GM12878 (cell line): Measurements from ENCODE around the gene PLEKHH1. TPM values are rescaled to one million over a fixed set of nuclear protein-coding genes. Genes with fewer than 3 reads are reported as not detected.

Source experiments
- ATAC-seq: fragments of 200-7000 bp; cut with Tn5 transposase; 3 replicates; pipeline ENCODE4 v1.9.1; 2020; ENCODE audit warnings: mild to moderate bottlenecking, moderate library complexity
- BruUV-seq: library from RNA; stranded (reverse); fragments of 400-500 nt; replicated peaks from 2 replicates; lab custom pipeline; 2021; lab: Mats Ljungman, UMichigan
- CTCF ChIA-PET: fragments of 300-600 bp; sonication (Branson Sonifier 250); formaldehyde crosslinking; extraction: SDS; loops from one replicate; lab custom pipeline; 2021; ENCODE audit warnings: inconsistent platforms; lab: Yijun Ruan, JAX
- POLR2A ChIA-PET: fragments of 350-600 bp; formaldehyde crosslinking; extraction: SDS; loops from one replicate; lab custom pipeline; 2021; ENCODE audit warnings: inconsistent platforms; lab: Charles Lee
- RAD21 ChIA-PET: fragments of 300-600 bp; sonication (Branson Sonifier 250); formaldehyde crosslinking; loops from one replicate; lab custom pipeline; 2023; ENCODE audit warnings: antibody characterized with exemption; ENCODE audit not compliant: unreplicated experiment; lab: Charles Lee
- SMC1A ChIA-PET: fragments of 300-600 bp; sonication (Branson Sonifier 250); formaldehyde crosslinking; loops from one replicate; lab custom pipeline; 2023; ENCODE audit not compliant: unreplicated experiment, uncharacterized antibody; lab: Charles Lee
- DNase-seq: peaks from one replicate; pipeline ENCODE4 v3.0.0-alpha.2; 2011; ENCODE audit warnings: low read depth, low spot score
- FAIRE-seq: peaks from 3 replicates; lab custom pipeline; 2011; peaks lifted over from hg19 to GRCh38; lab: Jason Lieb, UNC
- H2AFZ ChIP-seq: 2 replicates; pipeline ENCODE4 v1.6.0; 2011; ENCODE audit warnings: low read depth, low read length, control low read depth; ENCODE audit not compliant: control insufficient read depth
- H3K27ac ChIP-seq: 2 replicates; pipeline ENCODE4 v1.5.1; 2011; ENCODE audit warnings: control low read depth; ENCODE audit not compliant: control insufficient read depth, insufficient read depth
- H3K27me3 ChIP-seq, 2 experiments: replicated peaks in 1 of 2; 2 replicates each; pipeline versions ENCODE4 v1.6.0 to v1.6.1; 2011; ENCODE audit warnings: low read length in 1 of 2; ENCODE audit not compliant: control insufficient read depth in 2 of 2, insufficient read depth in 2 of 2
- H3K36me3 ChIP-seq, 2 experiments: 2 replicates each; pipeline ENCODE4 v1.5.1; 2011; ENCODE audit warnings: low read length in 1 of 2; ENCODE audit not compliant: control insufficient read depth in 2 of 2, insufficient read depth in 2 of 2
- H3K4me1 ChIP-seq: 2 replicates; pipeline ENCODE4 v1.6.1; 2011; ENCODE audit warnings: mild to moderate bottlenecking, low read length, moderate library complexity, mixed read lengths; ENCODE audit not compliant: control insufficient read depth, insufficient read depth
- H3K4me2 ChIP-seq: 2 replicates; pipeline ENCODE4 v1.6.0; 2011; ENCODE audit warnings: control low read depth; ENCODE audit not compliant: control insufficient read depth, insufficient read depth
- H3K4me3 ChIP-seq: fragments of 200-600 bp; sonication (generic); 2 replicates; pipeline ENCODE4 v1.5.1; 2016
- H3K79me2 ChIP-seq: 2 replicates; pipeline ENCODE4 v1.6.0; 2011; ENCODE audit warnings: low read length; ENCODE audit not compliant: control insufficient read depth, insufficient read depth
- H3K9ac ChIP-seq: 2 replicates; pipeline ENCODE4 v1.8.0; 2011; ENCODE audit warnings: low read length, control low read depth, mixed read lengths; ENCODE audit not compliant: control insufficient read depth, insufficient read depth
- H3K9me3 ChIP-seq: replicated peaks from 3 replicates; pipeline ENCODE4 v1.5.1; 2011; ENCODE audit warnings: mild to moderate bottlenecking, low read length; ENCODE audit not compliant: control insufficient read depth, insufficient read depth
- H4K20me1 ChIP-seq: 2 replicates; pipeline ENCODE4 v1.6.0; 2011; ENCODE audit not compliant: control insufficient read depth, insufficient read depth
- ASH2L ChIP-seq: fragments of 300-600, 200-600 bp; sonication (generic); IDR thresholded peaks from 2 replicates; pipeline ENCODE4 v1.6.1; 2017; ENCODE audit warnings: low read depth, mild to moderate bottlenecking, borderline replicate concordance
- CBX5 ChIP-seq: sonication (generic); IDR thresholded peaks from 2 replicates; pipeline ENCODE4 v1.6.1; 2016; ENCODE audit warnings: low read depth, moderate library complexity, mild to moderate bottlenecking, inconsistent platforms
- FOS ChIP-seq: IDR thresholded peaks from 3 replicates; pipeline ENCODE4 v1.6.1; 2011; ENCODE audit warnings: borderline replicate concordance; ENCODE audit not compliant: insufficient read length; ENCODE audit errors: extremely low read depth
- GATAD2B ChIP-seq: fragments of 450-650 bp; conservative IDR thresholded peaks from 2 replicates; pipeline ENCODE4 v1.6.1; 2017; ENCODE audit warnings: low read depth, mild to moderate bottlenecking, moderate library complexity
- LARP7 ChIP-seq: fragments of 450-650 bp; IDR thresholded peaks from 2 replicates; pipeline ENCODE4 v1.6.1; 2017; ENCODE audit warnings: mild to moderate bottlenecking
- SMAD5 ChIP-seq: IDR thresholded peaks from 2 replicates; pipeline ENCODE4 v1.6.1; 2016; ENCODE audit warnings: antibody characterized with exemption, low read depth
- SMC3 ChIP-seq: IDR thresholded peaks from 2 replicates; pipeline ENCODE4 v1.6.1; 2011; ENCODE audit warnings: low read length, improper control_type of control experiment, borderline replicate concordance
- SRF ChIP-seq, 2 experiments: IDR thresholded peaks; 2 replicates each; pipeline ENCODE4 v1.6.1; 2011; ENCODE audit warnings: low read depth in 2 of 2, low read length in 2 of 2, mild to moderate bottlenecking in 1 of 2, moderate library complexity in 1 of 2
- TCF7 ChIP-seq: IDR thresholded peaks from 2 replicates; pipeline ENCODE4 v1.6.1; 2014; ENCODE audit warnings: antibody characterized with exemption, borderline replicate concordance
- WGBS: methylation state at CpG from one replicate; pipeline ENCODE4 v1.1.6; 2016; ENCODE audit warnings: low lambda C conversion rate; ENCODE audit not compliant: insufficient replicate concordance, insufficient coverage; ENCODE audit errors: missing lambda C conversion rate; 5-methylcytosine and 5-hydroxymethylcytosine counted together
- in situ Hi-C: fragments of 300-500 bp; cut with MboI; formaldehyde crosslinking; loops from 9 replicates; pipeline ENCODE4 v1.14.3; 2018; ENCODE audit warnings: mixed read lengths
- intact Hi-C: fragments of 100-400 bp; cut with micrococcal nuclease; formaldehyde crosslinking; loops from one replicate; pipeline ENCODE4 v1.14.2; 2022; ENCODE audit not compliant: unreplicated experiment
- polyA plus RNA-seq, 11 experiments: library from polyadenylated mRNA; depleted of rRNA in 4 of 11; unstranded in 6 of 11; stranded (reverse) in 5 of 11; fragments of >200 nt; fragmentation: Nextera tagmentation in 4 of 11; fragmentation: Illumina TruSeq in 1 of 11; extraction: Ambion mirVana in 4 of 11; extraction: Trizol in 1 of 11; gene quantifications; 1 replicate in 1 of 11; 2 replicates in 10 of 11; pipeline versions ENCODE4 v1.2.1 to v1.2.3, GENCODE V29; 2011 to 2016; ENCODE audit warnings: inconsistent platforms in 2 of 11, missing spikeins in 2 of 11, low read depth in 1 of 11
- total RNA-seq, 4 experiments: library from RNA; depleted of rRNA in 3 of 4; stranded (reverse); fragments of >200 nt in 3 of 4; fragmentation: Illumina TruSeq in 1 of 4; extraction: Trizol in 1 of 4; gene quantifications; 2 replicates each; pipeline versions ENCODE4 v1.2.1 to v1.2.3, GENCODE V29; 2013 to 2021
- TF ChIP-seq, protein P1 (sequence below): IDR thresholded peaks from 2 replicates; pipeline ENCODE4 v1.6.1; 2011; ENCODE audit warnings: low read depth, low read length, improper control_type of control experiment, borderline replicate concordance
- TF ChIP-seq, protein P2 (sequence below): fragments of 450-650 bp; IDR thresholded peaks from 2 replicates; pipeline ENCODE4 v1.6.1; 2017; ENCODE audit warnings: low read depth, mild to moderate bottlenecking, moderate library complexity
- TF ChIP-seq, protein P3 (sequence below): fragments of 450-650 bp; IDR thresholded peaks from 2 replicates; pipeline ENCODE4 v1.6.1; 2017; ENCODE audit warnings: antibody characterized with exemption, mild to moderate bottlenecking, moderate library complexity
- TF ChIP-seq, protein P4 (sequence below): IDR thresholded peaks from 2 replicates; pipeline ENCODE4 v1.6.1; 2012; ENCODE audit warnings: low read length, inconsistent platforms

The PLEKHH1 gene
- total and polyA plus RNA-seq, 10 of the 15 experiments (the other 5 are each of a cell fraction or from before 2014, with no cell fraction given): 0.11 to 0.95 (median 0.41) TPM

DNA sequence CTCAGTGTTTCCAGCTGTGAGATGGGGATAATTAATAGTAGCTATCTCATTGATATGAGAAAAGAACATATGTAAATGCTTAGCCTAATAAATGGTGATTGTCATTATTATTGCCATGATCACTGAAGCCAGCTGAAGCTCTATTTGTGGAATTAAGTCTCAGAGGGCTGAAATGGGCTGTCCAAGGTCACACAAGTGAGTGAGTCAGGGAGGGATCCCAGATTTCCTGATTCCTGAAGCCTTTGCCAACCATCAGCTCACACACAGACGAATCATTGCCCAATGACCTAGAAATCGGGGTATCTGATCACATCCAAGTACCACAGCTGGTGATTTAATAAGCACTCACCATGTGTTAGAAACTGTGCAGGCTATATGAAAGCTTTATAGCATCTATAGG lies 23.0 kb upstream of the PLEKHH1 start:
- POLR2A ChIA-PET: no interaction called here
- ATAC-seq (no peak), DNase-seq (no peak), FAIRE-seq (no peak)
- H3K9ac ChIP-seq: no peak overlapping the region
- CTCF ChIA-PET: interaction anchor here (1.4 to 7.5 kb wide), 4 partner anchors 17 to 194 kb away, joined by 3 to 43 read pairs (median 7); no protein-coding TSS in a partner anchor
- H3K79me2 ChIP-seq: no peaks in the 10 kb centered on the region
- SMC1A ChIA-PET: interaction anchor here (0.8 to 1.3 kb wide), 3 partner anchors 45 to 194 kb away, joined by 3 to 5 read pairs (median 3); no protein-coding TSS in a partner anchor
- in situ Hi-C loops: no loop called here
- BruUV-seq: no TSS peak
- no peaks in the 10 kb centered on the region; a peak in 1 of 4 replicates for H3K27me3 ChIP-seq
- 42% methylated on average over 2 of the region's 2 CpGs for WGBS
- no peaks in the 10 kb centered on the region for H3K36me3 ChIP-seq
- no peak overlapping the region for H2AFZ ChIP-seq
- H3K9me3 ChIP-seq: no peaks in the 10 kb centered on the region
- RAD21 ChIA-PET: interaction anchor here (0.8 kb wide), 1 partner anchor 9 kb away, joined by 3 read pairs; no protein-coding TSS in a partner anchor
- H3K4me1 ChIP-seq: peaks cover 20% of the 10 kb centered on the region; the same call in 1 of the 2 replicates
- intact Hi-C loops: no loop called here
- no peak overlapping the region for H3K4me3 ChIP-seq
- no peak overlapping the region for H3K27ac ChIP-seq
- no peaks in the 10 kb centered on the region for H4K20me1 ChIP-seq
- TF ChIP-seq TCF7: no peak
- no peak for TF ChIP-seq SMC3
- no peak for TF ChIP-seq FOS
- TF ChIP-seq, protein P1, sequence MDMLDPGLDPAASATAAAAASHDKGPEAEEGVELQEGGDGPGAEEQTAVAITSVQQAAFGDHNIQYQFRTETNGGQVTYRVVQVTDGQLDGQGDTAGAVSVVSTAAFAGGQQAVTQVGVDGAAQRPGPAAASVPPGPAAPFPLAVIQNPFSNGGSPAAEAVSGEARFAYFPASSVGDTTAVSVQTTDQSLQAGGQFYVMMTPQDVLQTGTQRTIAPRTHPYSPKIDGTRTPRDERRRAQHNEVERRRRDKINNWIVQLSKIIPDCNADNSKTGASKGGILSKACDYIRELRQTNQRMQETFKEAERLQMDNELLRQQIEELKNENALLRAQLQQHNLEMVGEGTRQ: no peak
- no peak for TF ChIP-seq SMAD5
- no peak for TF ChIP-seq CBX5
- no peak for TF ChIP-seq GATAD2B
- TF ChIP-seq LARP7: no peak
- TF ChIP-seq, protein P2, sequence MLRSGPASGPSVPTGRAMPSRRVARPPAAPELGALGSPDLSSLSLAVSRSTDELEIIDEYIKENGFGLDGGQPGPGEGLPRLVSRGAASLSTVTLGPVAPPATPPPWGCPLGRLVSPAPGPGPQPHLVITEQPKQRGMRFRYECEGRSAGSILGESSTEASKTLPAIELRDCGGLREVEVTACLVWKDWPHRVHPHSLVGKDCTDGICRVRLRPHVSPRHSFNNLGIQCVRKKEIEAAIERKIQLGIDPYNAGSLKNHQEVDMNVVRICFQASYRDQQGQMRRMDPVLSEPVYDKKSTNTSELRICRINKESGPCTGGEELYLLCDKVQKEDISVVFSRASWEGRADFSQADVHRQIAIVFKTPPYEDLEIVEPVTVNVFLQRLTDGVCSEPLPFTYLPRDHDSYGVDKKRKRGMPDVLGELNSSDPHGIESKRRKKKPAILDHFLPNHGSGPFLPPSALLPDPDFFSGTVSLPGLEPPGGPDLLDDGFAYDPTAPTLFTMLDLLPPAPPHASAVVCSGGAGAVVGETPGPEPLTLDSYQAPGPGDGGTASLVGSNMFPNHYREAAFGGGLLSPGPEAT: no peak
- TF ChIP-seq, protein P3, sequence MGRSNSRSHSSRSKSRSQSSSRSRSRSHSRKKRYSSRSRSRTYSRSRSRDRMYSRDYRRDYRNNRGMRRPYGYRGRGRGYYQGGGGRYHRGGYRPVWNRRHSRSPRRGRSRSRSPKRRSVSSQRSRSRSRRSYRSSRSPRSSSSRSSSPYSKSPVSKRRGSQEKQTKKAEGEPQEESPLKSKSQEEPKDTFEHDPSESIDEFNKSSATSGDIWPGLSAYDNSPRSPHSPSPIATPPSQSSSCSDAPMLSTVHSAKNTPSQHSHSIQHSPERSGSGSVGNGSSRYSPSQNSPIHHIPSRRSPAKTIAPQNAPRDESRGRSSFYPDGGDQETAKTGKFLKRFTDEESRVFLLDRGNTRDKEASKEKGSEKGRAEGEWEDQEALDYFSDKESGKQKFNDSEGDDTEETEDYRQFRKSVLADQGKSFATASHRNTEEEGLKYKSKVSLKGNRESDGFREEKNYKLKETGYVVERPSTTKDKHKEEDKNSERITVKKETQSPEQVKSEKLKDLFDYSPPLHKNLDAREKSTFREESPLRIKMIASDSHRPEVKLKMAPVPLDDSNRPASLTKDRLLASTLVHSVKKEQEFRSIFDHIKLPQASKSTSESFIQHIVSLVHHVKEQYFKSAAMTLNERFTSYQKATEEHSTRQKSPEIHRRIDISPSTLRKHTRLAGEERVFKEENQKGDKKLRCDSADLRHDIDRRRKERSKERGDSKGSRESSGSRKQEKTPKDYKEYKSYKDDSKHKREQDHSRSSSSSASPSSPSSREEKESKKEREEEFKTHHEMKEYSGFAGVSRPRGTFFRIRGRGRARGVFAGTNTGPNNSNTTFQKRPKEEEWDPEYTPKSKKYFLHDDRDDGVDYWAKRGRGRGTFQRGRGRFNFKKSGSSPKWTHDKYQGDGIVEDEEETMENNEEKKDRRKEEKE: no peak
- TF ChIP-seq ASH2L: no peak
- TF ChIP-seq SRF (IDR thresholded peaks at IDR 0.05; ENCODE audit: low read depth in 2 of 2, low read length in 2 of 2): no peak
- TF ChIP-seq, protein P4, sequence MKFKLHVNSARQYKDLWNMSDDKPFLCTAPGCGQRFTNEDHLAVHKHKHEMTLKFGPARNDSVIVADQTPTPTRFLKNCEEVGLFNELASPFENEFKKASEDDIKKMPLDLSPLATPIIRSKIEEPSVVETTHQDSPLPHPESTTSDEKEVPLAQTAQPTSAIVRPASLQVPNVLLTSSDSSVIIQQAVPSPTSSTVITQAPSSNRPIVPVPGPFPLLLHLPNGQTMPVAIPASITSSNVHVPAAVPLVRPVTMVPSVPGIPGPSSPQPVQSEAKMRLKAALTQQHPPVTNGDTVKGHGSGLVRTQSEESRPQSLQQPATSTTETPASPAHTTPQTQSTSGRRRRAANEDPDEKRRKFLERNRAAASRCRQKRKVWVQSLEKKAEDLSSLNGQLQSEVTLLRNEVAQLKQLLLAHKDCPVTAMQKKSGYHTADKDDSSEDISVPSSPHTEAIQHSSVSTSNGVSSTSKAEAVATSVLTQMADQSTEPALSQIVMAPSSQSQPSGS: no peak
- H3K4me2 ChIP-seq: no peak overlapping the region
